Measurements from ENCODE around the gene UBASH3A. TPM values are rescaled to one million over a fixed set of nuclear protein-coding genes. Genes with fewer than 3 reads are reported as not detected.

UBASH3A gene
- total RNA-seq, 1 experiment from 2014 or later: 0.07 TPM

GRCh38 chr21:42373196-42373907 is 30.4 kb upstream of the UBASH3A start:
- Histone ChIP-seq H3K79me2 (ENCODE audit: insufficient read depth, low read length) (no peaks in the 10 kb centered on the region), H3K36me3 (ENCODE audit: control insufficient read depth in 1 of 2, insufficient read depth in 2 of 2, low read length in 2 of 2) (no peaks in the 10 kb centered on the region), H3K4me3 (replicated peaks in 1 of 2; ENCODE audit: low read depth in 1 of 2, low read length in 2 of 2) (no peak overlapping the region), H3K4me2 (ENCODE audit: low read length) (no peak overlapping the region), H2AFZ (ENCODE audit: low read depth, low read length, poor library complexity, severe bottlenecking) (no peak overlapping the region), H3K27me3 (ENCODE audit: insufficient read depth, low read length) (0 out of 2 replicates have a peak, but pooled peaks cover 3% of the 10 kb centered on the region), H3K9me3 (ENCODE audit: control insufficient read depth in 1 of 2, insufficient read depth in 1 of 2, low read depth in 1 of 2, low read length in 2 of 2) (no peaks in the 10 kb centered on the region), H3K27ac (ENCODE audit: low read depth, low read length) (no peak overlapping the region), H3K4me1 (ENCODE audit: control insufficient read depth in 1 of 2, insufficient read depth in 2 of 2, low read length in 2 of 2) (no peaks in the 10 kb centered on the region), H4K20me1 (ENCODE audit: insufficient read depth) (no peaks in the 10 kb centered on the region), H3K9me2 (ENCODE audit: insufficient read depth) (no peaks in the 10 kb centered on the region), H3K9ac (ENCODE audit: low read length) (no peak overlapping the region)
- TF ChIP-seq CBX3 (IDR thresholded peaks at IDR 0.05; ENCODE audit: low read depth) (no peak), FOSL1 (IDR thresholded peaks at IDR 0.05; ENCODE audit: low read depth) (no peak), EGR1 (IDR thresholded peaks at IDR 0.05; ENCODE audit: low read depth) (no peak), TCF7L2 (IDR thresholded peaks at IDR 0.05; ENCODE audit: borderline replicate concordance, extremely low read depth, insufficient read depth, insufficient read length) (no peak), EZH2 (IDR thresholded peaks at IDR 0.05) (no peak), RAD21 (IDR thresholded peaks at IDR 0.05; ENCODE audit: low read depth) (no peak), SIN3A (IDR thresholded peaks at IDR 0.05; ENCODE audit: low read depth) (no peak), ZNF274 (IDR thresholded peaks at IDR 0.05; ENCODE audit: low read depth, low read length) (no peak), POLR2A (IDR thresholded peaks at IDR 0.05; ENCODE audit: borderline replicate concordance, extremely low read depth, insufficient read depth, insufficient read length) (no peak), CEBPB (IDR thresholded peaks at IDR 0.05; ENCODE audit: low read depth) (no peak), ELF1 (IDR thresholded peaks at IDR 0.05; ENCODE audit: borderline replicate concordance, low read depth) (no peak), YY1 (IDR thresholded peaks at IDR 0.05; ENCODE audit: extremely low read depth, insufficient replicate concordance, low read depth, low read length) (no peak)
- TF ChIP-seq, protein P1, sequence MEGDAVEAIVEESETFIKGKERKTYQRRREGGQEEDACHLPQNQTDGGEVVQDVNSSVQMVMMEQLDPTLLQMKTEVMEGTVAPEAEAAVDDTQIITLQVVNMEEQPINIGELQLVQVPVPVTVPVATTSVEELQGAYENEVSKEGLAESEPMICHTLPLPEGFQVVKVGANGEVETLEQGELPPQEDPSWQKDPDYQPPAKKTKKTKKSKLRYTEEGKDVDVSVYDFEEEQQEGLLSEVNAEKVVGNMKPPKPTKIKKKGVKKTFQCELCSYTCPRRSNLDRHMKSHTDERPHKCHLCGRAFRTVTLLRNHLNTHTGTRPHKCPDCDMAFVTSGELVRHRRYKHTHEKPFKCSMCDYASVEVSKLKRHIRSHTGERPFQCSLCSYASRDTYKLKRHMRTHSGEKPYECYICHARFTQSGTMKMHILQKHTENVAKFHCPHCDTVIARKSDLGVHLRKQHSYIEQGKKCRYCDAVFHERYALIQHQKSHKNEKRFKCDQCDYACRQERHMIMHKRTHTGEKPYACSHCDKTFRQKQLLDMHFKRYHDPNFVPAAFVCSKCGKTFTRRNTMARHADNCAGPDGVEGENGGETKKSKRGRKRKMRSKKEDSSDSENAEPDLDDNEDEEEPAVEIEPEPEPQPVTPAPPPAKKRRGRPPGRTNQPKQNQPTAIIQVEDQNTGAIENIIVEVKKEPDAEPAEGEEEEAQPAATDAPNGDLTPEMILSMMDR (IDR thresholded peaks at IDR 0.05 in 2 of 3, conservative IDR thresholded peaks at IDR 0.05 in 1 of 3; ENCODE audit: borderline replicate concordance in 1 of 3, insufficient read depth in 1 of 3, low read depth in 2 of 3, low read length in 2 of 3): no peak
- TF ChIP-seq, protein P2, sequence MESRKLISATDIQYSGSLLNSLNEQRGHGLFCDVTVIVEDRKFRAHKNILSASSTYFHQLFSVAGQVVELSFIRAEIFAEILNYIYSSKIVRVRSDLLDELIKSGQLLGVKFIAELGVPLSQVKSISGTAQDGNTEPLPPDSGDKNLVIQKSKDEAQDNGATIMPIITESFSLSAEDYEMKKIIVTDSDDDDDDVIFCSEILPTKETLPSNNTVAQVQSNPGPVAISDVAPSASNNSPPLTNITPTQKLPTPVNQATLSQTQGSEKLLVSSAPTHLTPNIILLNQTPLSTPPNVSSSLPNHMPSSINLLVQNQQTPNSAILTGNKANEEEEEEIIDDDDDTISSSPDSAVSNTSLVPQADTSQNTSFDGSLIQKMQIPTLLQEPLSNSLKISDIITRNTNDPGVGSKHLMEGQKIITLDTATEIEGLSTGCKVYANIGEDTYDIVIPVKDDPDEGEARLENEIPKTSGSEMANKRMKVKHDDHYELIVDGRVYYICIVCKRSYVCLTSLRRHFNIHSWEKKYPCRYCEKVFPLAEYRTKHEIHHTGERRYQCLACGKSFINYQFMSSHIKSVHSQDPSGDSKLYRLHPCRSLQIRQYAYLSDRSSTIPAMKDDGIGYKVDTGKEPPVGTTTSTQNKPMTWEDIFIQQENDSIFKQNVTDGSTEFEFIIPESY (IDR thresholded peaks at IDR 0.05; ENCODE audit: extremely low read depth, insufficient replicate concordance, low read length): no peak
- TF ChIP-seq, protein P3, sequence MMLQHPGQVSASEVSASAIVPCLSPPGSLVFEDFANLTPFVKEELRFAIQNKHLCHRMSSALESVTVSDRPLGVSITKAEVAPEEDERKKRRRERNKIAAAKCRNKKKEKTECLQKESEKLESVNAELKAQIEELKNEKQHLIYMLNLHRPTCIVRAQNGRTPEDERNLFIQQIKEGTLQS (IDR thresholded peaks at IDR 0.05): no peak
- ATAC-seq: no peak
- POLR2A ChIA-PET: no interaction called here
- RAD21 ChIA-PET (ENCODE audit: low non-redundant PET in 1 of 2, low total read pairs in 2 of 2, uncharacterized antibody in 2 of 2, unreplicated experiment in 2 of 2): no interaction called here
- intact Hi-C loops (cut with micrococcal nuclease): no loop called here
- BruUV-seq (replicated peaks): no TSS peak
- DNase-seq (ENCODE audit: low read depth, low spot score): no peak
- CTCF ChIA-PET: interaction anchor here (1.8 kb wide), 1 partner anchor 11 kb away, joined by 5 read pairs; no protein-coding TSS in a partner anchor

Measured in HCT116 (cell line).